ENCODE measurements around the gene NUAK1.

NUAK1 gene

DNA sequence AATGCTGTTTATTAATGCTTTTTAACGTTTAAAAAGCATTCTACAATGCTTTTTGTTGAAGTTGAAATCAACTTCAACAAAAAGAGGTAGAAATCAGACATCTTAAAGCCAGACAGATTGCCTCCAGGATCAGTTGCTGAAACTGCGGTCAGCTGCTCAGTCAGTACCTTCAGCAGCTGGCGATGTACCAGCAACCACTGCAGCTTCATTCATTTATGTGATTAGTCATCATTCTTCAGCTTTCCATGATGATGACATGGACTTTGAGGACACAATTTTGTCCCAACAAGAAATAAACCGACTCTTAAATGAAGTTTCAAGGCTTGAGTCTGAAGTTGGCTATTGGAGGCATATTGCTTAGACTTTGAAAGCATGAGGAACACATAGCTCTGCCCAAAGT, 31.5 kb upstream of the NUAK1 start:
- DNase-seq (ENCODE audit: extremely low spot score), result no peak
- TF ChIP-seq, protein P1, sequence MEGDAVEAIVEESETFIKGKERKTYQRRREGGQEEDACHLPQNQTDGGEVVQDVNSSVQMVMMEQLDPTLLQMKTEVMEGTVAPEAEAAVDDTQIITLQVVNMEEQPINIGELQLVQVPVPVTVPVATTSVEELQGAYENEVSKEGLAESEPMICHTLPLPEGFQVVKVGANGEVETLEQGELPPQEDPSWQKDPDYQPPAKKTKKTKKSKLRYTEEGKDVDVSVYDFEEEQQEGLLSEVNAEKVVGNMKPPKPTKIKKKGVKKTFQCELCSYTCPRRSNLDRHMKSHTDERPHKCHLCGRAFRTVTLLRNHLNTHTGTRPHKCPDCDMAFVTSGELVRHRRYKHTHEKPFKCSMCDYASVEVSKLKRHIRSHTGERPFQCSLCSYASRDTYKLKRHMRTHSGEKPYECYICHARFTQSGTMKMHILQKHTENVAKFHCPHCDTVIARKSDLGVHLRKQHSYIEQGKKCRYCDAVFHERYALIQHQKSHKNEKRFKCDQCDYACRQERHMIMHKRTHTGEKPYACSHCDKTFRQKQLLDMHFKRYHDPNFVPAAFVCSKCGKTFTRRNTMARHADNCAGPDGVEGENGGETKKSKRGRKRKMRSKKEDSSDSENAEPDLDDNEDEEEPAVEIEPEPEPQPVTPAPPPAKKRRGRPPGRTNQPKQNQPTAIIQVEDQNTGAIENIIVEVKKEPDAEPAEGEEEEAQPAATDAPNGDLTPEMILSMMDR (IDR thresholded peaks at IDR 0.05; ENCODE audit: control extremely low read depth, extremely low read depth, low read depth, missing control alignments), result no peak
- POLR2A ChIA-PET, result no interaction called here
- CTCF ChIA-PET, result interaction anchor here (1.0 kb wide), 1 partner anchor 10 kb away, joined by 3 read pairs; no protein-coding TSS in a partner anchor

DNA sequence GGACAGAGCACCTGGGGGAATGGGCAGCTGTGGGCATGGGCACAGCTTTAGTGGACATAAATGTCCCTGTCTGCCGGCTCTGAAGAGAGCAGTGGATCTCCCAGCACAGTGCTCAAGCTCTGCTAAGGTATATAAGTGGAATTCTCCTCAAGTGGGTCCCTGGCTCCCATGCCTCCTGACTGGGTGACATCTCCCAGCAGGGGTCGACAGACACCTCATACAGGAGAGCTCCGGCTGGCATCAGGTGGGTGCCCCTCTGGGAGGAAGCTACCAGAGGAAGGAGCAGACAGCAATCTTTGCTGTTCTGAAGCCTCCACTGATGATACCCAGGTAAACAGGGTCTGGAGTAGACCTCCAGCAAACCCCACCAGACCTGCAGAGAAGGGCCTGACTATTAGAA, 25.0 kb upstream of the NUAK1 start:
- TF ChIP-seq, protein P1 (IDR thresholded peaks at IDR 0.05; ENCODE audit: control extremely low read depth, extremely low read depth, low read depth, missing control alignments), result no peak
- DNase-seq (ENCODE audit: extremely low spot score), result no peak
- ChIA-PET CTCF (no interaction called here), POLR2A (no interaction called here)

- DNase-seq (ENCODE audit: extremely low spot score), result no peak
- POLR2A ChIA-PET, result no interaction called here
- CTCF ChIA-PET, result interaction anchor here (1.1 kb wide), 1 partner anchor 25 kb away, joined by 3 read pairs; no protein-coding TSS in a partner anchor
- TF ChIP-seq, protein P1 (IDR thresholded peaks at IDR 0.05; ENCODE audit: control extremely low read depth, extremely low read depth, low read depth, missing control alignments), result no peak
Observed at GRCh38 chr12:106161491-106161890, 22.7 kb upstream of the NUAK1 start.

- ChIA-PET CTCF (interaction anchor here (1.1 kb wide), 2 partner anchors 10 to 24 kb away, joined by 3 read pairs; no protein-coding TSS in a partner anchor), POLR2A (no interaction called here)
- TF ChIP-seq, protein P1 (IDR thresholded peaks at IDR 0.05; ENCODE audit: control extremely low read depth, extremely low read depth, low read depth, missing control alignments), result no peak
- DNase-seq (ENCODE audit: extremely low spot score), result no peak
Observed at GRCh38 chr12:106160915-106161314, 22.2 kb upstream of the NUAK1 start.

GRCh38 chr12:106157802-106158201, 19.0 kb upstream of the NUAK1 start:
- TF ChIP-seq, protein P1 (IDR thresholded peaks at IDR 0.05; ENCODE audit: control extremely low read depth, extremely low read depth, low read depth, missing control alignments), result no peak
- ChIA-PET CTCF (interaction anchor here (1.3 kb wide), 1 partner anchor 15 kb away, joined by 3 read pairs; no protein-coding TSS in a partner anchor), POLR2A (no interaction called here)
- no peak for DNase-seq (ENCODE audit: extremely low spot score)

DNA sequence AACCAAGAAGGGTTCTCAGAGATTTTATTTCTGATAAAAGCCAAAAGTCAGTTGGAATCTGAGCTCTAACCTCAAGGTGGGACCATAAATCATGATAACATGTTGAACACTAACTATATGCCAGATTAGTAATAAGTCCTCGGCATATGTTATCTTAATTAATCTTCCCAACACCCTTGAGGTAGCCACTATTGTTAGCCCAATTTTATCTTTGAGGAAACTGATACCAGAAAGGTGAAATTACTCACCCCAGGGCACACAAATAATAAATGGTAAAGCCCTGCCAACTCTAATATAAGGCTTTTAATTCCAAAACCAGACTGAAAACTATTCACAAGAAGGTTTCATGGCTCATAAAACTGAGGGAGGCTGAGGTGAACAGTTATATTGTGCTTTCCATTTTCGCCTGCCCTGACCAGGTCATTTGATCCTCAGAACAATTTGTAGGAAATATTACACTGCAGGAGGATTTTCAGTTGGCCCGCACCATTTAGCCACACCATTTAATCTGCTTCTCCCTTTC, 16.1 kb upstream of the NUAK1 start:
- ChIA-PET CTCF (interaction anchor here (1.5 kb wide), 1 partner anchor 10 kb away, joined by 3 read pairs; no protein-coding TSS in a partner anchor), POLR2A (no interaction called here)
- TF ChIP-seq, protein P1 (IDR thresholded peaks at IDR 0.05; ENCODE audit: control extremely low read depth, extremely low read depth, low read depth, missing control alignments), result no peak
- no peak for DNase-seq (ENCODE audit: extremely low spot score)
